Pancreas (tissue), 10 donors: Measurements from ENCODE around the gene RPL41. TPM values are rescaled to one million over a fixed set of nuclear protein-coding genes. Genes with fewer than 3 reads are reported as not detected.
A peak's percentile ranks its signal among the peaks of the same experiment; 100 is the strongest.

Experiments
- ATAC-seq, 4 donors: fragments of 200-7000 bp; cut with Tn5 transposase; one replicate each; pipeline versions ENCODE4 v1.8.0 to v1.9.1; 2020; ENCODE audit warnings: mild to moderate bottlenecking in 4 of 4, moderate library complexity in 4 of 4
- DNase-seq, 6 donors: peaks; one replicate each; pipeline ENCODE4 v3.0.0-alpha.2; 2020
- FAIRE-seq: peaks from 2 replicates; lab custom pipeline; 2012; peaks lifted over from hg19 to GRCh38; lab: Jason Lieb, UNC
- H3K27ac ChIP-seq, 4 donors: fragments of 200-600 bp; sonication (generic); 1 replicate in 3 of 4; 2 replicates in 1 of 4; pipeline versions ENCODE4 v1.5.0 to v1.8.0; 2020
- H3K27me3 ChIP-seq, 4 donors: fragments of 200-600 bp; one replicate each; pipeline ENCODE4 v1.8.0; 2021
- H3K36me3 ChIP-seq, 3 donors: fragments of 200-600 bp; sonication (generic) in 1 of 3; one replicate each; pipeline versions ENCODE4 v1.5.0 to v1.8.0; 2020 to 2021
- H3K4me1 ChIP-seq, 3 donors: fragments of 200-600 bp; one replicate each; pipeline ENCODE4 v1.8.0; 2021
- H3K4me3 ChIP-seq, 4 donors: fragments of 200-600 bp; sonication (generic) in 2 of 4; one replicate each; pipeline versions ENCODE4 v1.5.0 to v1.8.0; 2020 to 2021
- H3K9me3 ChIP-seq, 4 donors: fragments of 200-600 bp; one replicate each; pipeline ENCODE4 v1.8.0; 2021
- WGBS, 2 donors: extraction: QIAGEN DNeasy Blood & Tissue Kit; methylation state at CpG; one replicate each; pipeline ENCODE4 v1.1.7; 2013; 5-methylcytosine and 5-hydroxymethylcytosine counted together
- intact Hi-C, 3 donors: fragments of 100-400 bp; cut with DNase I; formaldehyde crosslinking; loops; one replicate each; pipeline versions ENCODE4 v1.11.1 to v1.14.2; 2022
- polyA plus RNA-seq, 2 donors: library from polyadenylated mRNA; stranded (reverse); fragments of 200-250 nt; gene quantifications; one replicate each; pipeline ENCODE4 v1.2.3, GENCODE V29; 2013
- total RNA-seq, 6 donors: library from RNA; stranded (reverse); fragmentation: NEBNext Ultra II Directional in 4 of 6; extraction: Animal tissue kit (Norgen Biotek cat#: 25700) in 4 of 6; gene quantifications; one replicate each; pipeline versions ENCODE4 v1.2.1 to v1.2.4, GENCODE V29; 2021 to 2023
- TF ChIP-seq, protein P1 (sequence below), 4 donors: fragments of 200-600 bp; sonication (generic) in 3 of 4; IDR thresholded peaks; one replicate each; pipeline versions ENCODE4 v1.5.0 to v1.8.0; 2021; ENCODE audit warnings: antibody characterized with exemption in 4 of 4
- donor health status: healthy with polysubstance abuse.
- donor health status: DM: no; HTN: no; CAD: no; lungs with moderate emphysema.
- donor health status: DM: no; HTN: no; CAD: no.
- donor health status: control.
- donor health status: control.
- donor health status: Bipolar disorder and iron deficiency.
- donor health status: DM: yes; HTN: yes; CAD: no.
- donor health status: DM: no; HTN: no; CAD: no.
- donor health status: DM: no; HTN: no; CAD: no.
- donor health status: DM: yes; HTN: yes; CAD: no.

RPL41 gene
- total and polyA plus RNA-seq, 8 donors, result 1,821 to 3,960 (median 2,741) TPM

GRCh38 chr12:56087220-56087619 is 29.2 kb upstream of the RPL41 start:
- H3K36me3 ChIP-seq, result peaks cover 0 to 38% (median 0%) of the 10 kb centered on the region in 3 donors
- H3K9me3 ChIP-seq, result no peaks in the 10 kb centered on the region
- DNase-seq, result peak; percentile 87 to 96 (median 94)
- TF ChIP-seq, protein P1, sequence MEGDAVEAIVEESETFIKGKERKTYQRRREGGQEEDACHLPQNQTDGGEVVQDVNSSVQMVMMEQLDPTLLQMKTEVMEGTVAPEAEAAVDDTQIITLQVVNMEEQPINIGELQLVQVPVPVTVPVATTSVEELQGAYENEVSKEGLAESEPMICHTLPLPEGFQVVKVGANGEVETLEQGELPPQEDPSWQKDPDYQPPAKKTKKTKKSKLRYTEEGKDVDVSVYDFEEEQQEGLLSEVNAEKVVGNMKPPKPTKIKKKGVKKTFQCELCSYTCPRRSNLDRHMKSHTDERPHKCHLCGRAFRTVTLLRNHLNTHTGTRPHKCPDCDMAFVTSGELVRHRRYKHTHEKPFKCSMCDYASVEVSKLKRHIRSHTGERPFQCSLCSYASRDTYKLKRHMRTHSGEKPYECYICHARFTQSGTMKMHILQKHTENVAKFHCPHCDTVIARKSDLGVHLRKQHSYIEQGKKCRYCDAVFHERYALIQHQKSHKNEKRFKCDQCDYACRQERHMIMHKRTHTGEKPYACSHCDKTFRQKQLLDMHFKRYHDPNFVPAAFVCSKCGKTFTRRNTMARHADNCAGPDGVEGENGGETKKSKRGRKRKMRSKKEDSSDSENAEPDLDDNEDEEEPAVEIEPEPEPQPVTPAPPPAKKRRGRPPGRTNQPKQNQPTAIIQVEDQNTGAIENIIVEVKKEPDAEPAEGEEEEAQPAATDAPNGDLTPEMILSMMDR (IDR thresholded peaks at IDR 0.05), result no peak
- no peaks in the 10 kb centered on the region for H3K27me3 ChIP-seq
- 17 to 32% methylated on average over 6 of the region's 6 CpGs for WGBS, 2 donors
- FAIRE-seq, result no peak
- intact Hi-C loops, result no loop called here
- H3K27ac ChIP-seq, result peak overlapping the region in 2 of 4 donors; percentile 55 to 63
- H3K4me3 ChIP-seq, result no peak overlapping the region
- peak; percentile 91 to 95 (median 94) for ATAC-seq
- peaks cover 20 to 31% (median 30%) of the 10 kb centered on the region in 3 donors for H3K4me1 ChIP-seq

- Histone ChIP-seq H3K4me1 (no peaks in the 10 kb centered on the region), H3K4me3 (no peak overlapping the region), H3K27me3 (no peaks in the 10 kb centered on the region), H3K9me3 (no peaks in the 10 kb centered on the region), H3K36me3 (peaks cover 0 to 92% (median 17%) of the 10 kb centered on the region in 3 donors), H3K27ac (no peak overlapping the region)
- no peak for FAIRE-seq
- no peak for ATAC-seq
- 84 to 87% methylated on average over 6 of the region's 6 CpGs for WGBS, 2 donors
- TF ChIP-seq, protein P1 (IDR thresholded peaks at IDR 0.05), result no peak
- intact Hi-C loops, result no loop called here
- no peak for DNase-seq
Measured at GRCh38 chr12:56097738-56098137, 18.7 kb upstream of the RPL41 start.

GRCh38 chr12:56098592-56098991 is 17.8 kb upstream of the RPL41 start:
- ATAC-seq (no peak), FAIRE-seq (no peak), DNase-seq (no peak)
- Histone ChIP-seq H3K4me1 (peaks cover 0 to 5% (median 4%) of the 10 kb centered on the region in 3 donors), H3K36me3 (peaks cover 0 to 84% (median 15%) of the 10 kb centered on the region in 3 donors), H3K27ac (no peak overlapping the region), H3K4me3 (no peak overlapping the region), H3K27me3 (no peaks in the 10 kb centered on the region), H3K9me3 (no peaks in the 10 kb centered on the region)
- intact Hi-C loops, result no loop called here
- WGBS, 2 donors, result 82 to 83% methylated on average over 3 of the region's 3 CpGs
- TF ChIP-seq, protein P1 (IDR thresholded peaks at IDR 0.05), result no peak

DNA sequence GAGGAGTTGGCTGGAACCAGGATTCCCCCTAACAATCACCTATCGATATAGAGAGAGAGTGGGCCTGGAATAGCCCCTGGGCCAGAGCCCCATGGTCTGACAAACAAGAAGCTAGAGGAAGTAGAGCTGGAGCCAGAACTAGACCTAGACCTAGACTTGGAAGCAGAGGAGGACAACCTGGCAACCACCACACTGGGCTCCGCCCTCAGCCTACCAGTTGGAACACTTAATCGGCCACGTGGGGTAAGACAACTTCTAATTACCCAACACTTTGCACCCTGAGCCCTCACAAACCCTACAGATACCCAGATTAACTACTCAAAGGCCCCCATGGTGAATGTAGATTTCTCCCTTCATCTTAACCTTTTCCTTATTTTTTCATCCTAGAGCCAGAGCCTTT is 16.6 kb upstream of the RPL41 start:
- no peak for DNase-seq
- FAIRE-seq, result no peak
- 87 to 92% methylated on average over 4 of the region's 4 CpGs for WGBS, 2 donors
- ATAC-seq, result no peak
- Histone ChIP-seq H3K36me3 (peaks cover 0 to 72% (median 9%) of the 10 kb centered on the region in 3 donors), H3K27me3 (no peaks in the 10 kb centered on the region), H3K4me1 (peaks cover 0 to 5% (median 4%) of the 10 kb centered on the region in 3 donors), H3K9me3 (no peaks in the 10 kb centered on the region), H3K27ac (no peak overlapping the region), H3K4me3 (no peak overlapping the region)
- intact Hi-C loops, result no loop called here
- TF ChIP-seq, protein P1 (IDR thresholded peaks at IDR 0.05), result no peak

DNA sequence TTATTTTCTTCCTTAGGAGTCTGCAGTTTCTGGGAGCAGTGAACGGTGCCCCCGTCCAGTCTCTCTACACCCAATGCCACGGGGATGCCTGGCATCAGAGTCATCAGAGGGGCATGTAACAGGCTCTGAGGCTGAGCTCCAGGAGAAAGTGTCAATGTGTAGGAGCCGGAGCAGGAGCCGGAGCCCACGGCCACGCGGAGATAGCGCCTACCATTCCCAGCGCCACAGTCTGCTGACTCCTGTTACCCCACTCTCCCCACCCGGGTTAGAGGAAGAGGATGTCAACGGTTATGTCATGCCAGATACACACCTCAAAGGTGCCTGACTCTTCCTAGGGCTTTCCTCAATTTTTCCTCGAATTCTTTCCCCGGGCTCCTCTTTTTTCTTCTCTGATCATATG is 15.4 kb upstream of the RPL41 start:
- no peaks in the 10 kb centered on the region for H3K9me3 ChIP-seq
- DNase-seq, result no peak
- H3K4me1 ChIP-seq, result peaks cover 0 to 11% (median 6%) of the 10 kb centered on the region in 3 donors
- H3K36me3 ChIP-seq, result peaks cover 0 to 60% (median 9%) of the 10 kb centered on the region in 3 donors
- TF ChIP-seq, protein P1 (IDR thresholded peaks at IDR 0.05), result no peak
- H3K27ac ChIP-seq, result no peak overlapping the region
- H3K4me3 ChIP-seq, result no peak overlapping the region
- no peak for ATAC-seq
- intact Hi-C loops, result no loop called here
- FAIRE-seq, result no peak
- WGBS, 2 donors, result 87% methylated on average over 14 of the region's 14 CpGs
- H3K27me3 ChIP-seq, result no peaks in the 10 kb centered on the region
